Caco-2 (cell line): ENCODE results near the gene CDH13. TPM values are rescaled to one million over a fixed set of nuclear protein-coding genes. Genes with fewer than 3 reads are reported as not detected.

ENCODE experiments used
- BruUV-seq: library from RNA; stranded (reverse); fragments of 400-500 nt; replicated peaks from 2 replicates; lab custom pipeline; 2021; lab: Mats Ljungman, UMichigan
- CTCF ChIA-PET: fragments of 300-600 bp; sonication (Branson Sonifier 250); formaldehyde crosslinking; loops from one replicate; lab custom pipeline; 2022; ENCODE audit warnings: antibody characterized with exemption; lab: Charles Lee
- POLR2A ChIA-PET: fragments of 300-600 bp; sonication (Branson Sonifier 250); formaldehyde crosslinking; loops from one replicate; lab custom pipeline; 2022; ENCODE audit warnings: antibody characterized with exemption; lab: Charles Lee
- DNase-seq, 2 experiments: peaks; one replicate each; pipeline versions ENCODE4 v3.0.0 to v3.0.0-alpha.2; 2020 to 2022
- H3K27me3 ChIP-seq: replicated peaks from 2 replicates; pipeline ENCODE4 v1.6.0; 2011; ENCODE audit warnings: low read length; ENCODE audit not compliant: control insufficient read depth, insufficient read depth
- H3K36me3 ChIP-seq: 2 replicates; pipeline ENCODE4 v1.5.1; 2011; ENCODE audit warnings: low read length; ENCODE audit not compliant: control insufficient read depth, insufficient read depth
- H3K4me1 ChIP-seq: fragments of 250-450 bp; sonication (Bioruptor Pico); 2 replicates; pipeline ENCODE4 v1.5.1; 2020; ENCODE audit warnings: mild to moderate bottlenecking
- H3K4me3 ChIP-seq: 2 replicates; pipeline ENCODE4 v1.5.1; 2011; ENCODE audit warnings: low read depth, mild to moderate bottlenecking, control low read depth, low read length
- H3K9me3 ChIP-seq: fragments of 250-450 bp; sonication (Bioruptor Pico); 2 replicates; pipeline ENCODE4 v1.5.1; 2020; ENCODE audit warnings: mild to moderate bottlenecking, moderate library complexity
- H3K27ac Mint-ChIP-seq: one replicate; pipeline ENCODE4 v1.8.0; 2022; ENCODE audit warnings: mixed read lengths; ENCODE audit not compliant: unreplicated experiment
- H3K27me3 Mint-ChIP-seq: one replicate; pipeline ENCODE4 v1.8.0; 2022; ENCODE audit warnings: mixed read lengths; ENCODE audit not compliant: insufficient read depth, unreplicated experiment
- H3K36me3 Mint-ChIP-seq: one replicate; pipeline ENCODE4 v1.8.0; 2022; ENCODE audit warnings: mild to moderate bottlenecking, mixed read lengths; ENCODE audit not compliant: insufficient read depth, unreplicated experiment
- H3K4me1 Mint-ChIP-seq: one replicate; pipeline ENCODE4 v1.8.0; 2022; ENCODE audit warnings: low read depth, mixed read lengths; ENCODE audit not compliant: unreplicated experiment
- H3K4me3 Mint-ChIP-seq: one replicate; pipeline ENCODE4 v1.8.0; 2022; ENCODE audit warnings: mild to moderate bottlenecking, moderate library complexity, mixed read lengths; ENCODE audit not compliant: unreplicated experiment
- H3K9me3 Mint-ChIP-seq: one replicate; pipeline ENCODE4 v1.8.0; 2022; ENCODE audit warnings: mixed read lengths; ENCODE audit not compliant: unreplicated experiment
- CTCF ChIP-seq, 2 experiments: fragments of 200-600 bp in 1 of 2; IDR thresholded peaks; 1 replicate in 1 of 2; 2 replicates in 1 of 2; pipeline versions ENCODE4 v1.5.1 to v1.8.0; 2011 to 2022; ENCODE audit warnings: antibody characterized with exemption in 1 of 2, control low read depth in 1 of 2, inconsistent platforms in 1 of 2, low read depth in 1 of 2, low read length in 1 of 2, mild to moderate bottlenecking in 1 of 2, moderate library complexity in 1 of 2; ENCODE audit not compliant: insufficient read depth in 1 of 2, severe bottlenecking in 1 of 2, unreplicated experiment in 1 of 2
- intact Hi-C: fragments of 100-400 bp; cut with micrococcal nuclease; formaldehyde crosslinking; loops from one replicate; pipeline ENCODE4 v1.10.0; 2022; ENCODE audit not compliant: unreplicated experiment
- total RNA-seq: library from RNA; stranded (reverse); gene quantifications from 2 replicates; pipeline ENCODE4 v1.2.3, GENCODE V29; 2022

Gene CDH13
- total RNA-seq, 1 experiment from 2014 or later = 2.2 TPM

- H3K4me3 Mint-ChIP-seq = no peak overlapping the region
- ChIA-PET CTCF (no interaction called here), POLR2A (no interaction called here)
- no TSS peak for BruUV-seq
- DNase-seq = no peak
- Histone ChIP-seq H3K9me3 (no peaks in the 10 kb centered on the region), H3K4me3 (no peak overlapping the region), H3K27me3 (no peaks in the 10 kb centered on the region; the same call in 1 of the 2 replicates), H3K36me3 (no peaks in the 10 kb centered on the region), H3K4me1 (no peaks in the 10 kb centered on the region)
- intact Hi-C loops = no loop called here
- no peak overlapping the region for H3K27ac Mint-ChIP-seq
- H3K9me3 Mint-ChIP-seq = no peaks in the 10 kb centered on the region
- H3K4me1 Mint-ChIP-seq = no peaks in the 10 kb centered on the region
- no peak for TF ChIP-seq CTCF (IDR thresholded peaks at IDR 0.05; ENCODE audit: insufficient read depth in 1 of 2, low read depth in 1 of 2, low read length in 1 of 2, severe bottlenecking in 1 of 2, unreplicated experiment in 1 of 2)
- H3K27me3 Mint-ChIP-seq = peaks cover 17% of the 10 kb centered on the region
- H3K36me3 Mint-ChIP-seq = no peaks in the 10 kb centered on the region
These were observed 621.1 kb downstream of the CDH13 start for GRCh38 chr16:83247767-83248372.

GRCh38 chr16:83248735-83249463 lies 622.1 kb downstream of the CDH13 start:
- Histone ChIP-seq H3K4me1 (no peaks in the 10 kb centered on the region), H3K4me3 (no peak overlapping the region), H3K27me3 (peaks cover under 1% of the 10 kb centered on the region), H3K36me3 (no peaks in the 10 kb centered on the region), H3K9me3 (no peaks in the 10 kb centered on the region)
- no peak for DNase-seq
- Mint-ChIP-seq H3K27ac (no peak overlapping the region), H3K27me3 (peaks cover 17% of the 10 kb centered on the region), H3K36me3 (no peaks in the 10 kb centered on the region), H3K4me3 (no peak overlapping the region), H3K9me3 (no peaks in the 10 kb centered on the region), H3K4me1 (no peaks in the 10 kb centered on the region)
- intact Hi-C loops = no loop called here
- ChIA-PET POLR2A (no interaction called here), CTCF (no interaction called here)
- no TSS peak for BruUV-seq
- TF ChIP-seq CTCF (IDR thresholded peaks at IDR 0.05; ENCODE audit: insufficient read depth in 1 of 2, low read depth in 1 of 2, low read length in 1 of 2, severe bottlenecking in 1 of 2, unreplicated experiment in 1 of 2) = no peak

- no peak for TF ChIP-seq CTCF (IDR thresholded peaks at IDR 0.05; ENCODE audit: insufficient read depth in 1 of 2, low read depth in 1 of 2, low read length in 1 of 2, severe bottlenecking in 1 of 2, unreplicated experiment in 1 of 2)
- CTCF ChIA-PET = no interaction called here
- BruUV-seq = no TSS peak
- no peak overlapping the region for H3K27ac Mint-ChIP-seq
- DNase-seq = no peak
- Histone ChIP-seq H3K27me3 (peaks cover 1% of the 10 kb centered on the region), H3K4me1 (no peaks in the 10 kb centered on the region), H3K9me3 (no peaks in the 10 kb centered on the region), H3K36me3 (no peaks in the 10 kb centered on the region), H3K4me3 (no peak overlapping the region)
- no peaks in the 10 kb centered on the region for H3K36me3 Mint-ChIP-seq
- POLR2A ChIA-PET = no interaction called here
- H3K27me3 Mint-ChIP-seq = peaks cover 8% of the 10 kb centered on the region
- no peak overlapping the region for H3K4me3 Mint-ChIP-seq
- H3K4me1 Mint-ChIP-seq = no peaks in the 10 kb centered on the region
- intact Hi-C loops = no loop called here
- H3K9me3 Mint-ChIP-seq = peaks cover 7% of the 10 kb centered on the region
These were observed 626.8 kb downstream of the CDH13 start for GRCh38 chr16:83253521-83253920.
